HEK293T (cell line): ENCODE measurements around the gene CREB3.

ENCODE experiments used
- BHLHE40 ChIP-seq: fragments of 450-650 bp; IDR thresholded peaks from 2 replicates; pipeline ENCODE4 v1.6.1; 2016; ENCODE audit warnings: mild to moderate bottlenecking, moderate library complexity, borderline replicate concordance
- ELF4 ChIP-seq: fragments of 450-650 bp; IDR thresholded peaks from 2 replicates; pipeline ENCODE4 v1.6.1; 2017; ENCODE audit warnings: antibody characterized with exemption
- FOXA1 ChIP-seq: fragments of 450-650 bp; IDR thresholded peaks from 2 replicates; pipeline ENCODE4 v1.6.1; 2016; ENCODE audit warnings: mild to moderate bottlenecking
- FOXK2 ChIP-seq: fragments of 450-650 bp; IDR thresholded peaks from 2 replicates; pipeline ENCODE4 v1.6.1; 2016; ENCODE audit warnings: mild to moderate bottlenecking
- HDGF ChIP-seq: fragments of 450-650 bp; IDR thresholded peaks from 2 replicates; pipeline ENCODE4 v1.6.1; 2017; ENCODE audit warnings: antibody characterized with exemption, borderline replicate concordance
- LEF1 ChIP-seq: fragments of 450-650 bp; IDR thresholded peaks from 2 replicates; pipeline ENCODE4 v1.6.1; 2017; ENCODE audit warnings: mild to moderate bottlenecking, borderline replicate concordance
- PKNOX1 ChIP-seq: fragments of 450-650 bp; IDR thresholded peaks from 2 replicates; pipeline ENCODE4 v1.6.1; 2016
- SP1 ChIP-seq: fragments of 450-650 bp; IDR thresholded peaks from 2 replicates; pipeline ENCODE4 v1.6.1; 2017
- SUZ12 ChIP-seq: fragments of 450-650 bp; IDR thresholded peaks from 2 replicates; pipeline ENCODE4 v1.6.1; 2016; ENCODE audit warnings: mild to moderate bottlenecking

DNA sequence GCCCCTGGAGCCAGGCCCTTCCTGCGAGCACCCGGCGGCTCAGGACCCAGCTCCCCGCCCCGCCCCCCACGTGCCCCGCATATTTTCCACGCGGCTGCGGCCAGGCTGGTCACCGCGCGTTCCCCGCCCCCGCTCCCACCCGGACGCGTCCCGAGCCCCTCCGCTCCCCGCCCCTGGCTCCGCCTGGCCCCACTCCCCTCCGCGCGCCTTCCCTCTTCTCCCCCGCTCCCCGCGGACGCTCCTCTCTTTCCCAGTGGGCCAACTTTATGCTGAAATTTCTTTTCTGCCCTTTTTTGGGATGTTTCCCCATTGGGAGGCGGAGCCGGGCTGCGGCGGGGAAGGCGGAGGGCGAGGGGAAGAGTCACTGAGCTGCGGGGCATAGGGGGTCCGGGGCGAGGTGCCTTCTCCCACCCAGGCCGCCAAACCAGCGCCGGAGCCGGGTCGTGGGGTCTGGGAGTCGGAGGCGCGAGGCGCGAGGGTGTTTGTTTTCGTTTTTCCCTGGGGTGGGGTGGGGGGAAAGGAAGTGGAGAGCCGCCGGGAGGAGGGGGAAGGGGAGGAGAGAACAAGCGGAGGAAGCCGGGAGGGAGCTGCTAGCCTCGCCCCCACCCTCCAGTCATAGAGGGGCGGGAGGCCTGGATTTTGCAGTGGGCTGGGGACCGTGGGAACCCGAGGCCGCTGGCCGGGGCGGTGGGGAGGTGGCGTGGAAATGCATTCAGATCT lies 41.7 kb upstream of the CREB3 start:
- TF ChIP-seq SP1 (no peak), SUZ12 (no peak), PKNOX1 (no peak), FOXA1 (no peak), BHLHE40 (no peak), FOXK2 (no peak), ELF4 (no peak), LEF1 (no peak), HDGF (no peak)
